ENCODE measurements around the gene RPL4.

The RPL4 gene

DNA sequence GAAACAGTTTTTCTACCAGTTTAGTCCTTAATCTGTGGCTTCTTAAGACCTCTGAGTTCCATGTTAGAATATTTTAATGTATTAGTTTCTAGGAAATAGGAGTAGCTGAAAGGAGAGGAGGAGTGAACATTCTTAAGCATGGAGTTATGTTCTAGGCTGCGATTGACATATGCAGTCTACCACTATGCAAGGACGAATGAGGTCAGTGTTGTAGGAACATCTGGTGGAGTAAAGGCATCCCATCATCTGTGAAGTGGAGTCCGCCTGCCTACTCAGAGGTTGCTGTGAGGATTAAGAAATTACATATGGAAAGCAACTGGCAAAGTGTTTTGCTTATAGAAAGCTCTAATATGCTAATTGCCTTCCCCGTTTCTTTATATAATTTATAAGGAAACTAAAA is 52.2 kb downstream of the RPL4 start:
- Histone ChIP-seq H3K4me3 (no peak overlapping the region), H3K27ac (no peak overlapping the region)
- TF ChIP-seq, protein P1, sequence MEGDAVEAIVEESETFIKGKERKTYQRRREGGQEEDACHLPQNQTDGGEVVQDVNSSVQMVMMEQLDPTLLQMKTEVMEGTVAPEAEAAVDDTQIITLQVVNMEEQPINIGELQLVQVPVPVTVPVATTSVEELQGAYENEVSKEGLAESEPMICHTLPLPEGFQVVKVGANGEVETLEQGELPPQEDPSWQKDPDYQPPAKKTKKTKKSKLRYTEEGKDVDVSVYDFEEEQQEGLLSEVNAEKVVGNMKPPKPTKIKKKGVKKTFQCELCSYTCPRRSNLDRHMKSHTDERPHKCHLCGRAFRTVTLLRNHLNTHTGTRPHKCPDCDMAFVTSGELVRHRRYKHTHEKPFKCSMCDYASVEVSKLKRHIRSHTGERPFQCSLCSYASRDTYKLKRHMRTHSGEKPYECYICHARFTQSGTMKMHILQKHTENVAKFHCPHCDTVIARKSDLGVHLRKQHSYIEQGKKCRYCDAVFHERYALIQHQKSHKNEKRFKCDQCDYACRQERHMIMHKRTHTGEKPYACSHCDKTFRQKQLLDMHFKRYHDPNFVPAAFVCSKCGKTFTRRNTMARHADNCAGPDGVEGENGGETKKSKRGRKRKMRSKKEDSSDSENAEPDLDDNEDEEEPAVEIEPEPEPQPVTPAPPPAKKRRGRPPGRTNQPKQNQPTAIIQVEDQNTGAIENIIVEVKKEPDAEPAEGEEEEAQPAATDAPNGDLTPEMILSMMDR (IDR thresholded peaks at IDR 0.05), result no peak
- DNase-seq (ENCODE audit: low spot score), result no peak
